Activated CD4-positive, alpha-beta T cell treated with anti-CD3 and anti-CD28 coated beads for 48 hours (primary cell): ENCODE results near the gene IPCEF1.

Experiments
- DNase-seq: peaks from one replicate; pipeline ENCODE4 v3.0.0-alpha.2; 2020

IPCEF1 gene

GRCh38 chr6:154356690-154357089, at the start of gene IPCEF1:
Gene IPCEF1 (minus strand): TSS chr6:154356803. CDS start chr6:154265947, 90,856 bp downstream.
- no peak for DNase-seq

- no peak for DNase-seq
Measured at GRCh38 chr6:154406301-154406700, 49.7 kb upstream of the IPCEF1 start.

GRCh38 chr6:154404791-154405400, 48.3 kb upstream of the IPCEF1 start:
- no peak for DNase-seq

GRCh38 chr6:154403788-154404187, 47.2 kb upstream of the IPCEF1 start:
- DNase-seq = peak; percentile 19

- DNase-seq = no peak
Measured at GRCh38 chr6:154402081-154402780, 45.6 kb upstream of the IPCEF1 start.

- DNase-seq = no peak
Measured at GRCh38 chr6:154399097-154399496, 42.5 kb upstream of the IPCEF1 start.

- DNase-seq = no peak
Measured at GRCh38 chr6:154397491-154398195, 41.0 kb upstream of the IPCEF1 start.

- DNase-seq = no peak
Measured at GRCh38 chr6:154395878-154396277, 39.3 kb upstream of the IPCEF1 start.

GRCh38 chr6:154395316-154395715, 38.7 kb upstream of the IPCEF1 start:
- DNase-seq = no peak

GRCh38 chr6:154394571-154394970, 38.0 kb upstream of the IPCEF1 start:
- no peak for DNase-seq

- DNase-seq = no peak
Measured at GRCh38 chr6:154390034-154390433, 33.4 kb upstream of the IPCEF1 start.

GRCh38 chr6:154388803-154389202, 32.2 kb upstream of the IPCEF1 start:
- DNase-seq = no peak

- no peak for DNase-seq
Measured at GRCh38 chr6:154386848-154387717, 30.5 kb upstream of the IPCEF1 start.

GRCh38 chr6:154384191-154384590, 27.6 kb upstream of the IPCEF1 start:
- no peak for DNase-seq

- no peak for DNase-seq
Measured at GRCh38 chr6:154383273-154383672, 26.7 kb upstream of the IPCEF1 start.

- DNase-seq = no peak
Measured at GRCh38 chr6:154382740-154383139, 26.1 kb upstream of the IPCEF1 start.

- no peak for DNase-seq
Measured at GRCh38 chr6:154381548-154381947, 24.9 kb upstream of the IPCEF1 start.

- DNase-seq = no peak
Measured at GRCh38 chr6:154380741-154381140, 24.1 kb upstream of the IPCEF1 start.

- no peak for DNase-seq
Measured at GRCh38 chr6:154379585-154379984, 23.0 kb upstream of the IPCEF1 start.

- no peak for DNase-seq
Measured at GRCh38 chr6:154378518-154378917, 21.9 kb upstream of the IPCEF1 start.

- DNase-seq = no peak
Measured at GRCh38 chr6:154377726-154378125, 21.1 kb upstream of the IPCEF1 start.

GRCh38 chr6:154373971-154374370, 17.4 kb upstream of the IPCEF1 start:
- DNase-seq = no peak

- DNase-seq = no peak
Measured at GRCh38 chr6:154371281-154371680, 14.7 kb upstream of the IPCEF1 start.
